Measurements from ENCODE around the gene LSM14A. TPM values are rescaled to one million over a fixed set of nuclear protein-coding genes. Genes with fewer than 3 reads are reported as not detected.
A peak's percentile ranks its signal among the peaks of the same experiment; 100 is the strongest.

LSM14A gene
- total and polyA plus RNA-seq, 4 experiments from 2014 or later = 158 to 176 (median 170) TPM

- H3K9me3 ChIP-seq (ENCODE audit: control insufficient read depth in 1 of 2, low read length in 2 of 2) = no peaks in the 10 kb centered on the region
- no peaks in the 10 kb centered on the region for H3K27me3 ChIP-seq (ENCODE audit: insufficient read depth, low read length)
- no peak overlapping the region for H3K27ac ChIP-seq (ENCODE audit: low read depth, low read length)
- CTCF ChIA-PET (ENCODE audit: partially characterized antibody) = no interaction called here
- no peak overlapping the region for H3K4me3 ChIP-seq (ENCODE audit: low read length in 2 of 2)
- POLR2A ChIA-PET (ENCODE audit: partially characterized antibody) = interaction anchor here (0.8 kb wide), 1 partner anchor 9 kb away, joined by 3 read pairs; the partner anchor contains the start of gene LSM14A
- H3K36me3 Mint-ChIP-seq = peaks cover 32 to 44% of the 10 kb centered on the region in 2 donors
- H3K4me1 ChIP-seq (ENCODE audit: insufficient read depth, low read length) = peaks cover 97% of the 10 kb centered on the region
- no peaks in the 10 kb centered on the region for H3K36me3 ChIP-seq (ENCODE audit: insufficient read depth, low read length)
- no peaks in the 10 kb centered on the region for H3K27me3 Mint-ChIP-seq
- peaks cover 59 to 96% (median 80%) of the 10 kb centered on the region in 4 donors for H3K4me1 Mint-ChIP-seq
- intact Hi-C loops (cut with micrococcal nuclease) = no loop called here
- H3K4me3 Mint-ChIP-seq = peak overlapping the region in 6 of 8 donors; percentile 29 to 60 (median 52)
- H3K9me3 Mint-ChIP-seq = no peaks in the 10 kb centered on the region
- DNase-seq = no peak
- peak overlapping the region in 5 of 7 donors; percentile 4 to 72 (median 33) for H3K27ac Mint-ChIP-seq
Measured at GRCh38 chr19:34180709-34181108, 8.4 kb downstream of the LSM14A start.

- H3K27ac ChIP-seq (ENCODE audit: low read depth, low read length) = no peak overlapping the region
- Mint-ChIP-seq H3K4me3 (peak overlapping the region in 7 of 8 donors; percentile 23 to 67 (median 53)), H3K27me3 (no peaks in the 10 kb centered on the region), H3K9me3 (no peaks in the 10 kb centered on the region), H3K36me3 (peaks cover 32 to 40% of the 10 kb centered on the region in 2 donors), H3K4me1 (peaks cover 60 to 96% (median 82%) of the 10 kb centered on the region in 4 donors), H3K27ac (peak overlapping the region in 6 of 7 donors; percentile 5 to 84 (median 32))
- H3K4me1 ChIP-seq (ENCODE audit: insufficient read depth, low read length) = peaks cover 97% of the 10 kb centered on the region
- CTCF ChIA-PET (ENCODE audit: partially characterized antibody) = no interaction called here
- POLR2A ChIA-PET (ENCODE audit: partially characterized antibody) = no interaction called here
- no peaks in the 10 kb centered on the region for H3K27me3 ChIP-seq (ENCODE audit: insufficient read depth, low read length)
- intact Hi-C loops (cut with micrococcal nuclease) = no loop called here
- no peak overlapping the region for H3K4me3 ChIP-seq (ENCODE audit: low read length in 2 of 2)
- no peak for DNase-seq
- no peaks in the 10 kb centered on the region for H3K36me3 ChIP-seq (ENCODE audit: insufficient read depth, low read length)
- no peaks in the 10 kb centered on the region for H3K9me3 ChIP-seq (ENCODE audit: control insufficient read depth in 1 of 2, low read length in 2 of 2)
Measured at GRCh38 chr19:34181111-34181864, 9.0 kb downstream of the LSM14A start.

- intact Hi-C loops (cut with micrococcal nuclease) = no loop called here
- POLR2A ChIA-PET (ENCODE audit: partially characterized antibody) = interaction anchor here (1.2 kb wide), 1 partner anchor 10 kb away, joined by 5 read pairs; the partner anchor contains the start of gene LSM14A
- peaks cover 25 to 40% of the 10 kb centered on the region in 2 donors for H3K36me3 Mint-ChIP-seq
- H3K9me3 Mint-ChIP-seq = no peaks in the 10 kb centered on the region
- Histone ChIP-seq H3K4me1 (ENCODE audit: insufficient read depth, low read length) (peaks cover 97% of the 10 kb centered on the region), H3K27me3 (ENCODE audit: insufficient read depth, low read length) (no peaks in the 10 kb centered on the region), H3K9me3 (ENCODE audit: control insufficient read depth in 1 of 2, low read length in 2 of 2) (no peaks in the 10 kb centered on the region), H3K36me3 (ENCODE audit: insufficient read depth, low read length) (no peaks in the 10 kb centered on the region), H3K4me3 (ENCODE audit: low read length in 2 of 2) (no peak overlapping the region), H3K27ac (ENCODE audit: low read depth, low read length) (no peak overlapping the region)
- H3K27ac Mint-ChIP-seq = peak overlapping the region in 4 of 7 donors; percentile 23 to 42 (median 29)
- peak overlapping the region in 6 of 8 donors; percentile 23 to 67 (median 54) for H3K4me3 Mint-ChIP-seq
- CTCF ChIA-PET (ENCODE audit: partially characterized antibody) = no interaction called here
- H3K27me3 Mint-ChIP-seq = no peaks in the 10 kb centered on the region
- DNase-seq = no peak
- peaks cover 57 to 94% (median 79%) of the 10 kb centered on the region in 4 donors for H3K4me1 Mint-ChIP-seq
Measured at GRCh38 chr19:34182125-34182524, 9.8 kb downstream of the LSM14A start.

GRCh38 chr19:34184880-34185491, 12.7 kb downstream of the LSM14A start:
- CTCF ChIA-PET (ENCODE audit: partially characterized antibody) = interaction anchor here (1.2 to 1.5 kb wide), 3 partner anchors 9 to 162 kb away, joined by 3 to 5 read pairs (median 4); no protein-coding TSS in a partner anchor

GRCh38 chr19:34186205-34186604, 13.9 kb downstream of the LSM14A start:
- Histone ChIP-seq H3K4me3 (ENCODE audit: low read length in 2 of 2) (no peak overlapping the region), H3K27me3 (ENCODE audit: insufficient read depth, low read length) (no peaks in the 10 kb centered on the region), H3K4me1 (ENCODE audit: insufficient read depth, low read length) (peaks cover 96% of the 10 kb centered on the region), H3K36me3 (ENCODE audit: insufficient read depth, low read length) (no peaks in the 10 kb centered on the region), H3K9me3 (ENCODE audit: control insufficient read depth in 1 of 2, low read length in 2 of 2) (no peaks in the 10 kb centered on the region), H3K27ac (ENCODE audit: low read depth, low read length) (no peak overlapping the region)
- peaks cover 12 to 21% of the 10 kb centered on the region in 2 donors for H3K36me3 Mint-ChIP-seq
- intact Hi-C loops (cut with micrococcal nuclease) = loop anchor here (5.0 kb wide), 1 partner anchor 36 kb away; no protein-coding TSS in a partner anchor
- H3K4me1 Mint-ChIP-seq = peaks cover 65 to 96% (median 81%) of the 10 kb centered on the region in 4 donors
- peak overlapping the region in 2 of 7 donors; percentile 19 to 67 for H3K27ac Mint-ChIP-seq
- H3K27me3 Mint-ChIP-seq = no peaks in the 10 kb centered on the region
- POLR2A ChIA-PET (ENCODE audit: partially characterized antibody) = interaction anchor here (1.0 to 3.5 kb wide), 2 partner anchors 14 to 15 kb away, joined by 4 to 17 read pairs; partner anchors contain the start of gene LSM14A
- H3K9me3 Mint-ChIP-seq = no peaks in the 10 kb centered on the region
- no peak for DNase-seq
- H3K4me3 Mint-ChIP-seq = peak overlapping the region in 6 of 8 donors; percentile 15 to 82 (median 54)
- CTCF ChIA-PET (ENCODE audit: partially characterized antibody) = interaction anchor here (1.1 to 1.2 kb wide), 3 partner anchors 8 to 160 kb away, joined by 3 to 5 read pairs (median 3); no protein-coding TSS in a partner anchor

More at GRCh38 chr19:34184880-34185491, 12.7 kb downstream of the LSM14A start:
- peak in 1 of 5 donors; percentile 37 for DNase-seq
- Mint-ChIP-seq H3K4me1 (peaks cover 63 to 96% (median 81%) of the 10 kb centered on the region in 4 donors), H3K27ac (peak overlapping the region; percentile 7 to 89 (median 57)), H3K4me3 (peak overlapping the region in 7 of 8 donors; percentile 18 to 82 (median 62)), H3K9me3 (no peaks in the 10 kb centered on the region), H3K27me3 (no peaks in the 10 kb centered on the region), H3K36me3 (peaks cover 22 to 33% of the 10 kb centered on the region in 2 donors)
- Histone ChIP-seq H3K27me3 (ENCODE audit: insufficient read depth, low read length) (no peaks in the 10 kb centered on the region), H3K27ac (ENCODE audit: low read depth, low read length) (no peak overlapping the region), H3K36me3 (ENCODE audit: insufficient read depth, low read length) (no peaks in the 10 kb centered on the region), H3K4me3 (ENCODE audit: low read length in 2 of 2) (no peak overlapping the region), H3K9me3 (ENCODE audit: control insufficient read depth in 1 of 2, low read length in 2 of 2) (no peaks in the 10 kb centered on the region), H3K4me1 (ENCODE audit: insufficient read depth, low read length) (peaks cover 96% of the 10 kb centered on the region)
- intact Hi-C loops (cut with micrococcal nuclease) = loop anchor here (5.0 kb wide), 1 partner anchor 37 kb away; no protein-coding TSS in a partner anchor
- POLR2A ChIA-PET (ENCODE audit: partially characterized antibody) = interaction anchor here (1.0 to 1.9 kb wide), 2 partner anchors 12 to 13 kb away, joined by 4 to 7 read pairs; no protein-coding TSS in a partner anchor

DNA sequence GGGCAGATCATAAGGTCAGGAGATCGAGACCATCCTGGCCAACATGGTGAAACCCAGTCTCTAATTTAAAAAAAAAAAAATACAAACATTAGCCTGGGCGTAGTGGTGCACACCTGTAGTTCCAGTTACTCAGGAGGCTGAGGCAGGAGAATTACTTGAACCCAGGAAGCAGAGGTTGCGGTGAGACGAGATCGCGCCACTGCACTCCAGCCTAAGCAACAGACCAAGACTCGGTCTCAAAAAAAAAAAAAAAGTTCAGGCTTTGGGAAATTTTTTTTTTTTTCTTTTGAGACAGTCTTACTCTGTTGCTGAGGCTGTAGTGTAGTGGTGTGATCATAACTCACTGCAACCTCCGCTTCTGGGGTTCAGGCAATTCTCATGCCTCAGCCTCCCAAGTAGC, 14.7 kb downstream of the LSM14A start:
- DNase-seq = no peak
- H3K27ac ChIP-seq (ENCODE audit: low read depth, low read length) = no peak overlapping the region
- H3K27ac Mint-ChIP-seq = peak overlapping the region in 1 of 7 donors; percentile 38
- H3K36me3 ChIP-seq (ENCODE audit: insufficient read depth, low read length) = no peaks in the 10 kb centered on the region
- ChIA-PET POLR2A (ENCODE audit: partially characterized antibody) (interaction anchor here (3.5 kb wide), 1 partner anchor 14 kb away, joined by 17 read pairs; the partner anchor contains the start of gene LSM14A), CTCF (ENCODE audit: partially characterized antibody) (interaction anchor here (0.7 to 2.1 kb wide), 5 partner anchors 15 to 643 kb away, joined by 3 to 4 read pairs (median 3); partner anchors contain the start of gene LSM14A)
- H3K4me1 Mint-ChIP-seq = peaks cover 65 to 96% (median 81%) of the 10 kb centered on the region in 4 donors
- no peaks in the 10 kb centered on the region for H3K9me3 Mint-ChIP-seq
- H3K27me3 ChIP-seq (ENCODE audit: insufficient read depth, low read length) = no peaks in the 10 kb centered on the region
- peaks cover 93% of the 10 kb centered on the region for H3K4me1 ChIP-seq (ENCODE audit: insufficient read depth, low read length)
- H3K4me3 ChIP-seq (ENCODE audit: low read length in 2 of 2) = no peak overlapping the region
- H3K9me3 ChIP-seq (ENCODE audit: control insufficient read depth in 1 of 2, low read length in 2 of 2) = no peaks in the 10 kb centered on the region
- peak overlapping the region in 5 of 8 donors; percentile 29 to 62 (median 40) for H3K4me3 Mint-ChIP-seq
- peaks cover 4 to 18% of the 10 kb centered on the region in 2 donors for H3K36me3 Mint-ChIP-seq
- intact Hi-C loops (cut with micrococcal nuclease) = loop anchor here (5.0 kb wide), 1 partner anchor 35 kb away; no protein-coding TSS in a partner anchor
- no peaks in the 10 kb centered on the region for H3K27me3 Mint-ChIP-seq
